HFFc6 (cell line): ENCODE measurements around the gene TNIP3. TPM values are rescaled to one million over a fixed set of nuclear protein-coding genes. Genes with fewer than 3 reads are reported as not detected.
A peak's percentile ranks its signal among the peaks of the same experiment; 100 is the strongest.

Experiments
- DNase-seq: peaks from one replicate; pipeline ENCODE4 v3.0.0-alpha.2; 2018
- H3K27ac Mint-ChIP-seq: 2 replicates; pipeline ENCODE4 v1.8.0; 2020; ENCODE audit warnings: mild to moderate bottlenecking, mixed read lengths
- H3K27me3 Mint-ChIP-seq: 2 replicates; pipeline ENCODE4 v1.8.0; 2021; ENCODE audit warnings: mild to moderate bottlenecking, moderate library complexity, mixed read lengths; ENCODE audit not compliant: insufficient read depth
- H3K36me3 Mint-ChIP-seq: 2 replicates; pipeline ENCODE4 v1.8.0; 2021; ENCODE audit warnings: low read depth, mixed read lengths
- H3K4me1 Mint-ChIP-seq: 2 replicates; pipeline ENCODE4 v1.8.0; 2020; ENCODE audit warnings: low read depth, mixed read lengths
- H3K4me3 Mint-ChIP-seq: 2 replicates; pipeline ENCODE4 v1.8.0; 2020; ENCODE audit warnings: mild to moderate bottlenecking, moderate library complexity, mixed read lengths
- H3K9me3 Mint-ChIP-seq: 2 replicates; pipeline ENCODE4 v1.8.0; 2020; ENCODE audit warnings: mild to moderate bottlenecking, mixed read lengths
- CTCF ChIP-seq: fragments of 200-600 bp; sonication (generic); IDR thresholded peaks from 2 replicates; pipeline ENCODE4 v1.5.0; 2021; ENCODE audit warnings: antibody characterized with exemption, mild to moderate bottlenecking
- total RNA-seq, 6 experiments: library from RNA; stranded (reverse); fragmentation: NEBNext Ultra II Directional; extraction: Animal tissue kit (Norgen Biotek cat#: 25700); gene quantifications; 2 replicates in 1 of 6; 3 replicates in 5 of 6; pipeline ENCODE4 v1.2.3, GENCODE V29; 2021

TNIP3 gene
- total RNA-seq, 6 experiments from 2014 or later = 0.31 to 0.70 (median 0.47) TPM

GRCh38 chr4:121145430-121145829 is 18.7 kb downstream of the TNIP3 start:
- H3K9me3 Mint-ChIP-seq = no peaks in the 10 kb centered on the region
- no peaks in the 10 kb centered on the region for H3K27me3 Mint-ChIP-seq
- no peak overlapping the region for H3K4me3 Mint-ChIP-seq
- no peaks in the 10 kb centered on the region for H3K36me3 Mint-ChIP-seq
- peaks cover 63% of the 10 kb centered on the region for H3K4me1 Mint-ChIP-seq
- TF ChIP-seq CTCF = no peak
- H3K27ac Mint-ChIP-seq = no peak overlapping the region
- DNase-seq = no peak

- TF ChIP-seq CTCF = no peak
- Mint-ChIP-seq H3K27me3 (no peaks in the 10 kb centered on the region), H3K36me3 (no peaks in the 10 kb centered on the region), H3K9me3 (no peaks in the 10 kb centered on the region), H3K4me1 (peaks cover 69% of the 10 kb centered on the region), H3K27ac (no peak overlapping the region), H3K4me3 (no peak overlapping the region)
- DNase-seq = no peak
These were observed 20.1 kb downstream of the TNIP3 start for GRCh38 chr4:121144021-121144420.

- no peaks in the 10 kb centered on the region for H3K9me3 Mint-ChIP-seq
- H3K4me1 Mint-ChIP-seq = peaks cover 69% of the 10 kb centered on the region
- H3K27me3 Mint-ChIP-seq = no peaks in the 10 kb centered on the region
- no peak for DNase-seq
- H3K4me3 Mint-ChIP-seq = no peak overlapping the region
- TF ChIP-seq CTCF = no peak
- H3K27ac Mint-ChIP-seq = no peak overlapping the region; the same call in 1 of the 2 replicates
- H3K36me3 Mint-ChIP-seq = no peaks in the 10 kb centered on the region
These were observed 21.0 kb downstream of the TNIP3 start for GRCh38 chr4:121143131-121143530.

GRCh38 chr4:121140716-121141460 is 23.2 kb downstream of the TNIP3 start:
- Mint-ChIP-seq H3K4me1 (peaks cover 60% of the 10 kb centered on the region), H3K27ac (peak overlapping the region; percentile 89), H3K4me3 (peak overlapping the region; percentile 25), H3K27me3 (no peaks in the 10 kb centered on the region), H3K9me3 (no peaks in the 10 kb centered on the region), H3K36me3 (no peaks in the 10 kb centered on the region)
- TF ChIP-seq CTCF = no peak
- DNase-seq = peak; percentile 76

- H3K27ac Mint-ChIP-seq = peak overlapping the region; percentile 89
- H3K27me3 Mint-ChIP-seq = no peaks in the 10 kb centered on the region
- no peak for TF ChIP-seq CTCF
- H3K9me3 Mint-ChIP-seq = no peaks in the 10 kb centered on the region
- H3K4me3 Mint-ChIP-seq = peak overlapping the region; percentile 63
- peak; percentile 52 for DNase-seq
- H3K4me1 Mint-ChIP-seq = peaks cover 60% of the 10 kb centered on the region
- no peaks in the 10 kb centered on the region for H3K36me3 Mint-ChIP-seq
These were observed 24.4 kb downstream of the TNIP3 start for GRCh38 chr4:121139533-121140222.
